ENCODE results near the gene PRTFDC1.

DNA sequence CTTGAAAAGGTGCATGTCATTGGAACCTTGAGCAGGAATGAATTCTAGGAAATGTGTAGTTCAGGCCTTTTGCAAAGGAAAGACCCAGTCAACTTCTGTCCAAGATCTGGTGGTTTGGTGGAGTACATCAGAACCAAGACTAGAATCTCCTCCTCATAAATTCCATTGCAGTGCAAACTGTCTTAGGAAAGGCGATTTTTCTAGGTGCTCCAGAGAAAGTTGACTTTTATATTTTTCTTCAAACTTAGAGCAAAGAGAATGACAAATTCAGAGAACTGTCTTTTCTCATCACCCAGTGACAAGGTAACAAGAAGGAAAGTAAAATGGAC lies 50.0 kb downstream of the PRTFDC1 start:
- TF ChIP-seq POLR2A (IDR thresholded peaks at IDR 0.05) (no peak), CTCF (IDR thresholded peaks at IDR 0.05) (no peak), POLR2AphosphoS5 (IDR thresholded peaks at IDR 0.05) (no peak)
